COLO829 (cell line): ENCODE results near the gene RELL1.
A peak's percentile ranks its signal among the peaks of the same experiment; 100 is the strongest.

Experiments
- DNase-seq: peaks from one replicate; pipeline ENCODE4 v3.0.0; 2012; ENCODE audit warnings: low spot score

The RELL1 gene

DNA sequence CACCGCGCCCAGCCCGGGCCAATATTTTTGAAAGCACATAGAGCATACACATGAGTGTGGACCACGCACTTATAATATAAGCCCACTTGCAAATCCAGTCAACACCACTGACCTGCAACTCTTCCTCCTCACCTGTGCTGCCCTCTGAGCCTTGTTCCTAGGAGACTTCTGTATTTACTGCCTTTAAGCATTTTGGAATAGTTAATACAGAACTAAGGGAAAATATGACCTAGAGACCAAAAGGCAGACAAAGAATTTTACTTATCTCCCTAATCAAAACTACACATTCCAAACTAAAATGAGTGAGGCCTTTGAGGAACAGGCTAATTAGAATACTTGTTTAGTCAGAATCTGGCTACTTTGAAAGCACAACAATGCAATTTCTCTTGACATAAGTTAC, 89.1 kb downstream of the RELL1 start:
- DNase-seq = no peak

DNA sequence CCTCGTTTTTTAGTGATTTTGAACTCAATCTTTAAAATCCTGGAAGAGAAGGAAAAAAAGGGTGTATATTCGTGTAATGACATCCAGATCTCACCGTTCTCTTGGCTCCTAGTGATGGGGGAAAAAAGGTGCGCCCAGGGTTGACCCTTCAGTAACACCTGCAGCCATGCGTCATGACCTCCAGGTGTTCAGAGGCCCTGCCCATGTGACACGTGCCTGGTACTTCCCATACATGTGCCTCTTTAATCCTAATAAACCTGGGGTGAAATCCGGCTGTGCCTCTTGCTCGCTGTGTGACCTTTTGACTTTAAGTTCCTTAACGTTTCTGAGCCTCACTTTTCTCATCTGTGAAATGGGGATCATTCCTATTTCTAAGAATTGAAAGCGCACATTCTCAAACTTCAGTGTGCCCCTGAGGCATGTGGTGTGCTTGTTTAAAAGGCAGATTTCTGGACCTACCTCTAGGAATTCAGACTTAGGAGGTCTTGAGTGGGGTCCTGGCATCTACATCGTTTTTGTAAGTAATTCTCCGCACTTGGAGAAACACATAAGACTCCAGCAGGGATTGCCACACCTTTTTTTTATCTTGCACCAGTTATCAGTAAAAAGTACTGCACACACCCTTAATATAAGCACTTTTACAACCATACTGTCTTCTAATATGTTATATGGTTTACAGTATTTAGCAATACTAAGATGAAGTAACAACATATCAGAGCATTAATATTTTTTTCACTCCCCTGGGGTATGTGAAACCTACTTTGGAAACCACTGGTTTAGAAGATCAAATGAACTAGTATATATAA, 90.1 kb downstream of the RELL1 start:
- no peak for DNase-seq

DNA sequence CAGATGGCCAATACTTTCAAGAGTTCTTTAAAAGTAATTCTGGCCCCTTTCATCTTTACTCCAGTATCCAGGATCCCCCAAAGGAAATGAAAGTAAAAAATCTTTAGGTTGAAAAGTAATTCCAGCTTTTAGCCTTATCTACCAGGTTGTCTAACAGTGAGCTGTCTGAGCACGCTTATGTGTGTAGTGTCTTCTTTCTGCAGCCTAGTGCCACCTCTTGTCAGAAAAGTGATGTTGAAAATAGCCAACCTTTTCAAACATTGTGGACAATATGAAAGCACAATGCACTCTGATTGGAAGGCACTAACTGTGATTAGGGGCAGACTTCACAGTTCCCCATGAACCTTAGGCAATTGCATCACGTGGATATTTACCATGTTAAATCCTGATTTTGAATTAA, 92.1 kb downstream of the RELL1 start:
- DNase-seq = no peak

DNA sequence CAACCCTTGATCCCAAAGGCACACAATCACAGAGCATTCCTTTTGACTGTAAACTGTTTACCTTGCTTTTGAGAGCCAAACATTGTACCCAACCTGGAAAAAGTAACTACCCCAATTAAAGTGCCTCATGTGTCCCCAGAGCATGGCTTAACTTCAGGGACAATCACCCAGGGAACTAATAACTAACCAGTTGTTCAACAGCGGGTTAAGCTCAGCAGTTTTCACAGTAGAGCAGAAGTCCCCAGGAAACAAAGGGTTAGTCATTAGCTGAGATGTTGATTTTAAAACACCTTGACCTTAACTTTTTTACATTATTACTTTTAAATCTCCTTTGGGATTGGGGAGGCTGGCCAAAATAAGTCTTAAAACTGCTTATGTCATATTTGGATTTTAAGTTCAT, 94.8 kb downstream of the RELL1 start:
- no peak for DNase-seq

DNA sequence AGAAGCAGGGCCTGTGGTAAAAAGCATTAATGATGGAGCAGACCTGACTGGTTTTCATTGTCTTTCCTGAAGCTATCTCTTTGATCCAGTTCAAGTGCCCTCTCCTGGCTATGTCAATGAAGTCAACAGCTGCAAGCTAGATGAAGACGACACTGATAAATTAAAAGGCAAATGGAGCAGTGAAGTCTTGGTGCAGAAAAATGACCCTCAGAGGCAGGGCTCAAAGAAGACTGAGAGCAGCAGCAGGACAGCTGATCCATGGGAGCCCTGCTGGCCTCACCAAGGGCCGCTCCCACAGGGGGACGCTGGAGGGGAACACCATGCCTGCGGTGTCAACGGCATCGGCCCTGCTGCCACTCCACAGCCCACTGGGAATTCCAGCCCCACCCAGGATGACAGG, 96.2 kb downstream of the RELL1 start:
- DNase-seq = no peak

DNA sequence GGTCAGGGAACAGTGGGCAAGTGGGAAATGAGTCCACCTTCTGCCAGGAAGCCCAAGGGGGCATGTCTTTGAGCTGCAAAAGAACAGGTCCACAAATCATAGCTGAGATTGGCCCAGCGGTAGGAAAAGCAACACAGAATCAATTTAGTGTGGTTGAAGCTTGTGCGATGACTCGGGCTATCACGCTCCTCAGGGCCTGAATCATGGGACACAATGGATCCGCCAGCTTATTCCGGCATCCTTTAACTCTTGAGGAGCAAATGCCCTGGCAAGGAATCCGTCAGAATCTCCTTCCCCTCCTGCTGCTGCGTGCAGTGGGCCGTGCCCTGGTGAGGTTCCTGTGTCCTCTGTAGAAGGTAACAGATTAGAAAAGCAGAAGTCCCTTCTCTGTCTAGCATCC, 98.0 kb downstream of the RELL1 start:
- no peak for DNase-seq

DNA sequence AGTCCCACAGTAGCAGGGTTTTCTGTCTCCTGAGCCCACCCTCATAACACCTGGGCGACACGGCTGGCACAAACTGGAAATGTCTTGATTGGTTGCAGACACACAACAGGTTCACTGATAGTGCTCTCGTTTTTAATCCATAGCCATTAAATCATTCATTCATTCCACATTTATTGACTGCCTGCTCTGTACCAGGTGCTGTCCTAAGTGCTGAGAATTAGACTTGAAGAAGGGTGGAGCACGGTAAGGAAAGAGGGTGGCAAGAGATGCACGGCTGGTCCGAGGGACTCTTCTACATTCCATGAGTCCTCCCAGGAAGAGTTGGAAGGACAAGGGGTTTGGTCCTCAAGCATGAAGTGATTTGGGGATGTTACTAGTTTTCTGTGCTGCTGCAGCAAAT, 100.0 kb downstream of the RELL1 start:
- DNase-seq = no peak

DNA sequence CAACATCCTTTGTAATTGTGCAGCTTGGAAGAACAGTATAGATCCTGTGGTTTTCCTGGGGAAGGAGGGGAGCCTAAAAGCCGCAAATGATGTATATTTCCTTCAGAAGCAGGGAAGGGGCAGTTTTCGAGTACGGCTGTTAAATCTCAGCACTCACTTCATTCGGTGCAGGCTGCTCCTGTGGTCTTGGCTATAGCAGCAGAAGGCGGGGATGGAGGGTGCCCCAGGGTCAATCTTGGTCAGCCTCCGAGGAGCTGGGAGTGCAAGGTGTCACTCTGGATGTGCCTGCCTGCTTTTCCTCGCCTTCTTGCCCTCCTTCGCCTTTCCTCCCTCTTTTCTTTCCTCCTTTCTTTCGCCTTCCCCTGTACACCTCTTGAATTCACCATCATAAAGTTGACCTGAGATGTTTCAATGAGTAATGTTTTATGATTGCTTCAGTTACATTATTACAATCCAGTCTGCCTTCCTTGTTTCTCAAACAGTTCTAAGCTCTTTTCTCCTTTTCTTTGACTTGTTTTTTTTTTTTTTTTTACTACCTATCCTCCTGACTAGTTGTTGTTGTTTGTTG, 101.6 kb downstream of the RELL1 start:
- DNase-seq = no peak

DNA sequence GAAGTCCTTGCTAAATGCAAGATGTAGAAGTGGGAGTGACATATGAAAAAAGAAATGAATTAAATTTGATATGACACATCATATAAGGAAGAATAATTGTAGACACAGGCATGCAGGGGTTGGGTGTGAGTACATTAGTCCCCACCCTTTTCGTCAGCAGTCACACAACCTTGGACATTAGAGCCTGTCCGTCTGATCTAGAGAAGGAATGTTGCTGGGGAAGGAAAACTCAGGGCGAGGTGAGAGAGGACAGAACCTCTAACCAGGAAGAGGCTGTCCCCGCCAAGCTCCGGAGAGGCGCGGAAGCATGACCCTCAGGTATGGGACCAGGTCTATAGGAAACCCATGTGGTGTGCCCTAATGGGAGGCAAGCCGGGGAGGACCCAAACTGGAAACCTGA, 102.1 kb downstream of the RELL1 start:
- DNase-seq = no peak

DNA sequence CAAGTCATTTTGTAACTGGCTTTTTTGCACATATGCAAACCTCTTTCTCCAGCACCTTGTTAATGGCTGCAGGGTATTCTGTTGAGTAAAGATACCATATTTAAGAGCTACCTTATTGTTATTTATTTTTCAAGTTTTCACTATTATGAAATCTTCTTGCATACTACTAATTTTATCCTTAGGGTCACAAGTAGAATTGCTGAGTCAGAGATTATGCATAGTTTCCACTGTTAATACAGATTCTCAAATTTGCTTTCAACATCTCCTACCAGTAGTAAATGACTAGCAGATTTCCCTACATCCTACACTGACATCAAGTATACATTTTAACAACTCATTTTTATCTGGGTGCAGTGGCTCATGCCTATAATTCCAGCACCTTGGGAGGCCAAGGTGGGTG, 112.6 kb downstream of the RELL1 start:
- no peak for DNase-seq

DNA sequence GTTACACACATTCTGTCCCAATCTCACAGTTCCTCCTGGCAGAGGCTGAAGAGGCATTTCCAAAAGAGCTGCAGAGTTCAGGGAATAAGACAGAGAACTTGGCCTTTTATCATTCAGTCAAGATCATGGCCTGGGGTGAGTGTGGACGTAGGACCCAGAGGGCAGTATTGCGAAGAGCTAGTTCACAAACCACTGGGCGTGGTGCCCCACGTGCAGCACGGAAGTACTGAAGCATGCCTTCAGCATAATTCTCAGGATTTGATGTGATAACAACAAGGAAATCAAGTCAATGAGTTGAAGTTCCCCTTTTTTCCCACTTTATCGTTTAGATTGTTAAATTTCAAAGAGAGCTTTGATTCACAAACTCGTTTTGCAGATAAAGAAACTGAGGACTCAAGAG, 117.7 kb downstream of the RELL1 start:
- DNase-seq = no peak

DNA sequence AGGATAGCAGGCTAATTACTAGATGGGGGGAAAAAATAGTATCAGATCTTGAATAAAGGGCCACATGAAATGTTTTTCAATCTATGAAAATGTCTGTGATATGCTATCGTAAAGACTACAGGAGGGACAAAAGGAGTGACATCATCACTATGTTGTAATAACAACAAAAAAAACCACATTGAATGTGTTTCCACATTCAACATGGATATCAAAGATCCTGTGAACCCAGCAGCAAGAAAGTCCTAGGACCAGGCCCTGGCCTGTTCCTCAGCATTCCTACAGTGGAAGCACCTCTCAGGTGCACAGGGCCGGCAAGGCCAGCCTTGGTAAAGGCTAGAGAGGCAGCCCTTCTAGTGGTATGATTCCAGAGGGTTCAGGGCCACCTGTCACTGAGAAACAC, 118.3 kb downstream of the RELL1 start:
- DNase-seq = no peak

DNA sequence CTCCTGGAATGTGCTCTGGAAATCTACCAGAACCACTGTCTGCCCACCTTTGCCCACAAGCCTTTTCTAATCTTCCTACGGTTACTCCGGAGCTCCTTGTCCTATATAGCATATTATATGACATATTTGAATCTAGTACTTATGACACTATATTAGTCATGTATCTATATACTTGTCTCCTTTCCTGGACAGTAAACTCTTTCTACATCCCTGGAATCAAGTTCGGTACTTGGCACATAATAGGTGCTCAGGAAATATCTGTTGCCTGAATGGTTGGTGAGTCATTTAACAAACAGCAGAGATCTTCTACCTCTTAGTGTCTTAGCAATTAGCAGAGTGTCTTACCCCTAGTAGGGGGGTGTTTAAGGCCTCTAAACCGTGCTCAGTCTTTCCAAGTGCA, 123.6 kb downstream of the RELL1 start:
- no peak for DNase-seq

DNA sequence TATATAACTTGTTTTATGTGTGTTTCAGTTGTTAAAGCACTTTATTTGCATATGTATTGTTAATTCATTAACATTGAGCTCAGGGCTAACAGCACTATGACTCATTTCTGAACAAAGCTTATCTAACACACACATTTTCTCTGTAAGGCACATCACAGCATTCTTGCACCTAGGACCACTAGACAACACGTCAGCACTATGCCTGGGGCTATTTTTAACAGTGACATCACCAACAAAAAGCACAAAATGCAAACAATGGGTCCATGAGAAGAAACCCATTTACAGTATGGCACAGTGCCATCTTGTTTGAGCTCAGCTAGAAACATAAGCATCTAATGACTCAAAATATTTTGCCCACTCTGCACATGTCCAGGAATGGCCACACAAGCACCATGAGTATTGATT, 124.4 kb downstream of the RELL1 start:
- DNase-seq = peak; percentile 35

DNA sequence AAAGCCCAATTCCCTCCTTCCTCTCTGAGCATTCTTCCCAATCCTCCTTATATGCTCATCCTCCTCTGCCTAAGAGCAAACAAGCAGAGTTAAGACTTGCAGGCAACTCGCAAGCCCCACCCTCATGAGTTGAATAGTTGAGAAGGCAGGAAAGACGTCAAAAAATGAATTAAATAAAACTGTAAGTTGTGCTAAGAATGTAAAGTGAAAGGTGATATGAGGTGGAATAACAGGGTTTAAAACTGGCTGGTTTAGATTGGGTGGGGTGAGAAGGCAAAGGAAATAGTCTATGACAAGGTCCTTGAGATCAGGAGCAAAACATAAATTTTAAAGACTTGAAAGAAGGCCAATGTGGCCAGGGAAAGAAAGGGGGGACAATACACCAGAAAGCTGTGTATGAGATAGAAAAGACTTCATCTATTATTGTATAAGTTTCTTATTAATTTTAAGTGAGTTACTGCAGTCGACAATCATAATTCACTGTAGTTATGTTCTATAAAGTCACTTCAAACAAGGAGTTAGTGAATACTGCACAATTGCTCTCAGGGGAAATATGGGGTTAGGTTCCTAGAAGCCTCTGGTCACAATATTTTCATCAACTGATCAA, 124.9 kb downstream of the RELL1 start:
- no peak for DNase-seq
